ENCODE data around the gene SERINC5. TPM values are rescaled to one million over a fixed set of nuclear protein-coding genes. Genes with fewer than 3 reads are reported as not detected.

SERINC5 gene
- total and polyA plus RNA-seq, 2 of the 4 experiments (the other 2 are of a cell fraction) = 5.0 to 8.1 TPM

GRCh38 chr5:80240368-80240986, 15.4 kb downstream of the SERINC5 start:
- Histone ChIP-seq H3K4ac (ENCODE audit: low read depth, low read length) (no peak overlapping the region), H3K14ac (replicated peaks; ENCODE audit: low read depth, low read length) (no peak overlapping the region), H2BK20ac (ENCODE audit: low read depth, low read length) (no peak overlapping the region), H3K4me2 (ENCODE audit: low read depth, low read length) (no peak overlapping the region), H3K23ac (ENCODE audit: low read depth, low read length) (no peak overlapping the region), H2BK5ac (ENCODE audit: low read depth, low read length, poor library complexity, severe bottlenecking) (no peak overlapping the region), H2AK9ac (replicated peaks; ENCODE audit: low read depth, low read length, poor library complexity) (no peak overlapping the region), H4K20me1 (ENCODE audit: insufficient read depth, low read length) (no peaks in the 10 kb centered on the region), H3K9me1 (ENCODE audit: insufficient read depth, low read length) (no peaks in the 10 kb centered on the region), H2AK5ac (ENCODE audit: low read depth, low read length) (no peak overlapping the region), H3K4me1 (ENCODE audit: control insufficient read depth, insufficient read depth, low read length) (peaks cover 6% of the 10 kb centered on the region), H2BK120ac (ENCODE audit: low read depth, low read length) (no peak overlapping the region), H3K9ac (ENCODE audit: low read depth, low read length) (no peak overlapping the region), H3K18ac (ENCODE audit: low read depth, low read length) (no peak overlapping the region), H3K4me3 (ENCODE audit: insufficient read depth, low read depth, low read length) (no peak overlapping the region), H3K27me3 (ENCODE audit: control insufficient read depth, insufficient read depth, low read length) (no peaks in the 10 kb centered on the region), H3K36me3 (ENCODE audit: control insufficient read depth, insufficient read depth, low read length) (no peaks in the 10 kb centered on the region), H2BK15ac (ENCODE audit: low read depth, low read length) (no peak overlapping the region), H4K91ac (ENCODE audit: insufficient read depth, low read depth, low read length) (no peak overlapping the region), H3K27ac (ENCODE audit: insufficient read depth, low read length) (no peak overlapping the region), H3K79me1 (ENCODE audit: low read depth in 1 of 2, low read length in 2 of 2) (peaks cover 4 to 26% of the 10 kb centered on the region in 2 experiments; a peak in 3 of 4 replicates), H3K56ac (ENCODE audit: extremely low read depth, insufficient read depth, low read length) (no peak overlapping the region), H3K9me3 (ENCODE audit: control insufficient read depth, insufficient read depth, low read length) (no peaks in the 10 kb centered on the region; the same call in 1 of the 2 replicates), H2AFZ (replicated peaks; ENCODE audit: low read length, poor library complexity) (no peak overlapping the region), H4K8ac (ENCODE audit: low read depth in 2 of 2, low read length in 2 of 2) (no peak overlapping the region), H4K5ac (ENCODE audit: low read depth, low read length) (no peak overlapping the region)
- intact Hi-C loops (cut with micrococcal nuclease) (no loop called here), in situ Hi-C loops (cut with MboI; ENCODE audit: low sequenced_read_pairs) (no loop called here), dilution Hi-C loops (cut with HindIII; ENCODE audit: low sequenced_read_pairs, unreplicated experiment) (no loop called here)
- no peak for DNase-seq
- TF ChIP-seq RCOR1 (IDR thresholded peaks at IDR 0.05; ENCODE audit: insufficient replicate concordance, low read length) (no peak), MAZ (IDR thresholded peaks at IDR 0.05; ENCODE audit: borderline replicate concordance, low read depth, low read length) (no peak), CHD1 (IDR thresholded peaks at IDR 0.05; ENCODE audit: low read depth, low read length) (no peak), MAFK (IDR thresholded peaks at IDR 0.05; ENCODE audit: low read depth, low read length) (no peak), CEBPB (IDR thresholded peaks at IDR 0.05; ENCODE audit: low read depth, low read length) (no peak), CTCF (conservative IDR thresholded peaks at IDR 0.05; ENCODE audit: low read depth, low read length) (no peak)
- CTCF ChIA-PET = no interaction called here
- POLR2A ChIA-PET (ENCODE audit: unreplicated experiment) = no interaction called here
- no peak for ATAC-seq (ENCODE audit: low read depth)
- no TSS peak for BruUV-seq (replicated peaks)
- WGBS, 2 experiments (ENCODE audit: extremely low coverage in 2 of 2, insufficient read length in 1 of 2) = no CpG with 5 or more reads among the region's 8 CpGs
